Globus pallidus (tissue), 1 donor: ENCODE data around the gene AMDHD2.
"Not testable (repeated sequence)": the region's sequence is repeated elsewhere in the genome, so short reads cannot be mapped to it uniquely, and the experiment has no call there.

ENCODE experiments used
- DNase-seq: peaks from one replicate; pipeline ENCODE4 v3.0.0-alpha.2; 2015; ENCODE audit warnings: low spot score

AMDHD2 gene, protein sequence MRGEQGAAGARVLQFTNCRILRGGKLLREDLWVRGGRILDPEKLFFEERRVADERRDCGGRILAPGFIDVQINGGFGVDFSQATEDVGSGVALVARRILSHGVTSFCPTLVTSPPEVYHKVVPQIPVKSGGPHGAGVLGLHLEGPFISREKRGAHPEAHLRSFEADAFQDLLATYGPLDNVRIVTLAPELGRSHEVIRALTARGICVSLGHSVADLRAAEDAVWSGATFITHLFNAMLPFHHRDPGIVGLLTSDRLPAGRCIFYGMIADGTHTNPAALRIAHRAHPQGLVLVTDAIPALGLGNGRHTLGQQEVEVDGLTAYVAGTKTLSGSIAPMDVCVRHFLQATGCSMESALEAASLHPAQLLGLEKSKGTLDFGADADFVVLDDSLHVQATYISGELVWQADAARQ

DNA sequence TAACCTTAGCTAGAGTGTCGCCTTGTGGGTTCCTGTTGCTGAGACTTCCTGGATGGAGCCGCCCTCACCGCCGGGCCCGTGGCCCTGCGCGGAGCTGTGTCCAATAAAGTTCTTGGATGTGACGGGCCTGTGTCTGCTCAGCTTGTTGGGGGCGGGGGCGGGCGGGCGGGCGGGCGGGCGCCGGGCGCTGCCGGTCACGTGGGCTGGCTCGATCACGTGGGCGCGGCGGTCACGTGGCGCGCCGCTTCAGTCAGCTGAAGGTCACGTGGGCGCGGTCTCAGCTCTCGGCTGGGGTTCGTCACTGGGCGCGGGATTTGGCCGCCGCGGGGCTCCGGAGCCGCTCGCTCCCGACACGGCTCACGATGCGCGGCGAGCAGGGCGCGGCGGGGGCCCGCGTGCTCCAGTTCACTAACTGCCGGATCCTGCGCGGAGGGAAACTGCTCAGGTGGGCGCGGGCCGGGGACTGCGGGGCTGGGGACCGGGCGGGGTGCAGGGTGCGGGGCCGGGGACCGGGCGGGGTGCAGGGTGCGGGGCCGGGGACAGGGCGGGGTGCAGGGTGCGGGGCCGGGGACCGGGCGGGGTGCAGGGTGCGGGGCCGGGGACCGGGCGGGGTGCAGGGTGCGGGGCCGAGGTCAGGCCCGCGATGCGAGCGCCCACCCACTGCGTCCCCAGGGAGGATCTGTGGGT, at the start of gene AMDHD2:
AMDHD2 (plus strand) TSS at position 275 of the 687 bp plus-strand sequence; CDS start at position 363, 88 bp downstream.
- DNase-seq = peak; percentile 83

DNA sequence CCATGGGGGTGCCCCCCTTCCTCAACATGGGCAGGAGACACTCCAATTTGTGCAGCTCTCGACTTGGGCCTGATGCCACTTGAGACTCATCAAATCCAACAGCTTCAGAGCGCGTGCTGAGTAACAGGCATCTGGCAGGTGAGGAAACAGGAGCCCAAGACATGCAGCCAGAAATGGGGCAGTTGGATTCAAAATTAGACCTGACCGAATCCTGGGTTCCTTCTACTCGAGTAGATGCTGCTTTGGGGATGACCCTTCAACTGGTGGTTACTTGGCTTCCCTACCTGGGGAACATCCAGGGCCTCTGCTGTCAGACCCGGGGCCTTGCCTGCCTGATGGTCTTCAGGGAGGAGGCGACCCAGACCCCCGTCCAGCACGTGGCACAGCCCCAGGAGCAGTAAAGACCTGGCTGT, 49.6 kb upstream of the AMDHD2 start:
- DNase-seq = no peak

DNA sequence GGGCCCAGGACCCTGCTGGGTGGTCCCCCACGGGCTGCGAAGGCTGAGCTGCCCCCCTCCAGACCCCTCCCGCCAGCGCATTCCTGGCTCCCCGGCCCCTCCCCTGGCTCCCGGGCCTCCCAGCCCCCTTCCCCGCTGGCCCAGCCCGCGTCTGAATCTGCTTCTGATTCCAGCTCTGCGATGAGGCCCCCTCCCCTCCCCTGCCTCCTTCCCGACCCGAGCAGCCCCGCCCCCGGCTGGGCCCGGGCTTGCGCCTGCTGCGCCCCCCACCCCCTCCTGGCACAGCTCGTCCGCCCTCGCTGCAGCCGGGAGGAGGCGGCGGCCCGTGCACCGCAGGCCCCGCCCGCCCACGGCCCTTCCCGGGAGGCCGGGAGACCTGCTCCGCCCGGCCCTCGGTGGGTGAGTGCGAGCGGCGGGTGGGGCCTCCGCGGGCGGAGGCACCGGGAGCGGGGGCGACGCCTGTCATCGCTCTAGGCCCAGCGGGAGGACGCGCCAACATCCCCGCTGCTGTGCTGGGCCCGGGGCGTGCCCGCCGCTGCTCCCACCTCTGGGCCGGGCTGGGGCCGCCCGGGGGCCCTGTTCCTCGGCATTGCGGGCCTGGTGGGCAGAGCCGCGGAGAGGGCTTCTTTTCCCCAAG, 49.0 kb upstream of the AMDHD2 start, which contains the start of gene NTN3:
NTN3 (plus strand) TSS at position 282 of the 637 bp plus-strand sequence. CDS start 405 bp downstream, outside the sequence.
- no peak for DNase-seq

DNA sequence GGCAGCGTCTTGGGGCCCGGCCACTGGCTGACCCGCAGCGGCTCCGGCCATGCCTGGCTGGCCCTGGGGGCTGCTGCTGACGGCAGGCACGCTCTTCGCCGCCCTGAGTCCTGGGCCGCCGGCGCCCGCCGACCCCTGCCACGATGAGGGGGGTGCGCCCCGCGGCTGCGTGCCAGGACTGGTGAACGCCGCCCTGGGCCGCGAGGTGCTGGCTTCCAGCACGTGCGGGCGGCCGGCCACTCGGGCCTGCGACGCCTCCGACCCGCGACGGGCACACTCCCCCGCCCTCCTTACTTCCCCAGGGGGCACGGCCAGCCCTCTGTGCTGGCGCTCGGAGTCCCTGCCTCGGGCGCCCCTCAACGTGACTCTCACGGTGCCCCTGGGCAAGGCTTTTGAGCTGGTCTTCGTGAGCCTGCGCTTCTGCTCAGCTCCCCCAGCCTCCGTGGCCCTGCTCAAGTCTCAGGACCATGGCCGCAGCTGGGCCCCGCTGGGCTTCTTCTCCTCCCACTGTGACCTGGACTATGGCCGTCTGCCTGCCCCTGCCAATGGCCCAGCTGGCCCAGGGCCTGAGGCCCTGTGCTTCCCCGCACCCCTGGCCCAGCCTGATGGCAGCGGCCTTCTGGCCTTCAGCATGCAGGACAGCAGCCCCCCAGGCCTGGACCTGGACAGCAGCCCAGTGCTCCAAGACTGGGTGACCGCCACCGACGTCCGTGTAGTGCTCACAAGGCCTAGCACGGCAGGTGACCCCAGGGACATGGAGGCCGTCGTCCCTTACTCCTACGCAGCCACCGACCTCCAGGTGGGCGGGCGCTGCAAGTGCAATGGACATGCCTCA, 48.3 kb upstream of the AMDHD2 start:
- DNase-seq = no peak

DNA sequence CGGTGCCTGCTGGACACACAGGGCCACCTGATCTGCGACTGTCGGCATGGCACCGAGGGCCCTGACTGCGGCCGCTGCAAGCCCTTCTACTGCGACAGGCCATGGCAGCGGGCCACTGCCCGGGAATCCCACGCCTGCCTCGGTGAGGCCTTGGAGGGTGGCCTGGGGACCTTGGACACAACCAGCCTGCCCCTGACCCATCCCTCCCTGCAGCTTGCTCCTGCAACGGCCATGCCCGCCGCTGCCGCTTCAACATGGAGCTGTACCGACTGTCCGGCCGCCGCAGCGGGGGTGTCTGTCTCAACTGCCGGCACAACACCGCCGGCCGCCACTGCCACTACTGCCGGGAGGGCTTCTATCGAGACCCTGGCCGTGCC, 47.7 kb upstream of the AMDHD2 start:
- no peak for DNase-seq

DNA sequence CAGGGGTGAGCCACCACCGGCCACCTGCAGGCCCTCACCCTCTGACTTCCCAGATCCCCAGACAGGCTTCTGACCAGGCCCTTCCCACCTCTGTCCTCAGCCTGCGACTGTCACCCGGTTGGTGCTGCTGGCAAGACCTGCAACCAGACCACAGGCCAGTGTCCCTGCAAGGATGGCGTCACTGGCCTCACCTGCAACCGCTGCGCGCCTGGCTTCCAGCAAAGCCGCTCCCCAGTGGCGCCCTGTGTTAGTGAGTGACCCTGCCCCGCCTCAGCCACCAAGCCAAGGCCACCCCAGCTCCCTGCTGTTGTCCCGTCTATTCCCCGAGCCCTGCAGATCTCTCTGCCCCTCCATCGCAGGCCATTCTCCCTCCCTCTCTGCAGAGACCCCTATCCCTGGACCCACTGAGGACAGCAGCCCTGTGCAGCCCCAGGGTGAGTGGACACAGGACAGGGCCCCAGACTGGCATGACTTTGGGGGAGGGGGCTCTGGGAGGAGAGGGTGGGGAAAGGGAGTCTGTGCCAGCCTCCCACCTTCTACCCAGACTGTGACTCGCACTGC, 47.2 kb upstream of the AMDHD2 start:
- no peak for DNase-seq

DNA sequence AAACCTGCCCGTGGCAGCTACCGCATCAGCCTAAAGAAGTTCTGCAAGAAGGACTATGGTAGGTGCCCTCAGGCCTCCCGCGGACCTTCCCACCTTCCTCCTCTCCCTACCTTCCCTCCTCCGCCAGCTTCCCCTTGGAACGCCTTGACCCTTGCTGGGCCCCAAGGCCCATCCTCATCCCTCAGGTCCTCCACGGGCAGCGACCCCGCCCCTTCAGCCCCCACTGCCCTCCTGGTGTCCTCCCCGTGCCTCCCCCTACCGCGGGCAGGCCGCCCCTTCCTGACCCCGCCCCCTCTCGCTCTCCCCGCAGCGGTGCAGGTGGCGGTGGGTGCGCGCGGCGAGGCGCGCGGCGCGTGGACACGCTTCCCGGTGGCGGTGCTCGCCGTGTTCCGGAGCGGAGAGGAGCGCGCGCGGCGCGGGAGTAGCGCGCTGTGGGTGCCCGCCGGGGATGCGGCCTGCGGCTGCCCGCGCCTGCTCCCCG, 46.7 kb upstream of the AMDHD2 start:
- no peak for DNase-seq

DNA sequence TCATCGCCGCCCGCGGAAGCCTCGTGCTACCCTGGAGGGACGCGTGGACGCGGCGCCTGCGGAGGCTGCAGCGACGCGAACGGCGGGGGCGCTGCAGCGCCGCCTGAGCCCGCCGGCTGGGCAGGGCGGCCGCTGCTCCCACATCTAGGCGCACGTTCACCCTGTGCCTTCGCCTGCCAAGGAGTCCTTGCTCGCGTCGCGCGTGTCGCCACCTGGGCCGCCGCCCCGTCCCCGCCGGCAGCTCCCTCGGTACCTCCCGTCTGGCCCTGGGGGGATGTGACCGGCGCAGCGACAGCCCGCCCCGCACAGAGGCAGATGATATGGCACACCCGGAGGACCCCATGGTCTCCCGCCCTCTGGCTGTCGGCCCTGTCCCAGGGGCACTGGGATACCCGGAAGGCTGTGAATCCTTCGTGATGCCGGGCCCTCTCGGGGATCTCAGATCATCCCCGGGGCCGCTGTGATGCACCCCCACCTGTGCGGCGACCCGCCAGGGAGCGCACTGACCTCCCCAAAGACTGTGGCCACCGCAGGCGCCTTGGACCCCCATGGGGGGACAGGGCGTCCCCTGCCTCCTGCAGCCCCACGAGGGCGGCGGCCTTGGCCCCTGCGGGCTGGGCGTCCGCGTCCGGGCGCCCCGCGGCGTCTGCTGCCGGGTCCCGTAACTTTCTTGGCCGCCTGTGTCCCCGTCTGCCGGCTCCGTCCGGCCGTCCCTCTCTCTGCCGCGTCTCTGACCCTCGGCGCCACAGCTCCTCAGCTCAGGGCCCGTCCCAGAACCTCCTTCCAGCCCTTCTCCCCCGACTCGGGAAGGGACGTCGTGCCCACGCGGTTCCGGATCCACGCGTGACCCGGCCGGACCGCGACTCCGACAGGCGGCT, 45.9 kb upstream of the AMDHD2 start:
- no peak for DNase-seq

DNA sequence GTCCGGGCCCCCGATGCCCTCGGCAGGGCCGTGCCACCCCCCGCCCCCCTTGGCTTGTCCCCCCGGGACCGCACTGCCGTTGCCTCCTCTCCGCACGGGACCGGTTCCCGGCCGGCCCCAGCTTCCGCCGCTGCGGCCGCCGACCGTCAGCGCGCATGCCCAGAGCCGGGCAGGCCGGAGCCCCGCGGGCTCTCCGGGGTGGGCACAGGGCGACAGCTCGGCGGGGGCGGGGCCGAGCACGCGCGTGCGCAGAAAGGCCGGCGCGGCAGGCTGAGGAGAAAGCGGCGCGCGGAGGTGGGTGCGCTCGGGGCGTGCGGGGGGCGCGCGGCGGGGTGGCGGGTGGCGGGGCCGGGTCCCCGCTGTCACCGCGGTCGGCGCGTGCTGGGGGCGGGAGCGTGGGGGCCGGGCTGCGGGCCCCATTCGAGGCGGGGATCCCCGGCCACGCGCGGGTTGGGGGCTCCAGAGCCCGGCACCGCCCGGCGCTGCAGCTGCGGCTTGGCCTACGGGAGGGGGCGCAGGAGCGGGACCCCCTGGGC, 45.2 kb upstream of the AMDHD2 start, which contains the start of gene TBC1D24:
TBC1D24 (plus strand) TSS at position 251 of the 536 bp plus-strand sequence. CDS start 21,022 bp downstream, outside the sequence.
- peak; percentile 87 for DNase-seq

DNA sequence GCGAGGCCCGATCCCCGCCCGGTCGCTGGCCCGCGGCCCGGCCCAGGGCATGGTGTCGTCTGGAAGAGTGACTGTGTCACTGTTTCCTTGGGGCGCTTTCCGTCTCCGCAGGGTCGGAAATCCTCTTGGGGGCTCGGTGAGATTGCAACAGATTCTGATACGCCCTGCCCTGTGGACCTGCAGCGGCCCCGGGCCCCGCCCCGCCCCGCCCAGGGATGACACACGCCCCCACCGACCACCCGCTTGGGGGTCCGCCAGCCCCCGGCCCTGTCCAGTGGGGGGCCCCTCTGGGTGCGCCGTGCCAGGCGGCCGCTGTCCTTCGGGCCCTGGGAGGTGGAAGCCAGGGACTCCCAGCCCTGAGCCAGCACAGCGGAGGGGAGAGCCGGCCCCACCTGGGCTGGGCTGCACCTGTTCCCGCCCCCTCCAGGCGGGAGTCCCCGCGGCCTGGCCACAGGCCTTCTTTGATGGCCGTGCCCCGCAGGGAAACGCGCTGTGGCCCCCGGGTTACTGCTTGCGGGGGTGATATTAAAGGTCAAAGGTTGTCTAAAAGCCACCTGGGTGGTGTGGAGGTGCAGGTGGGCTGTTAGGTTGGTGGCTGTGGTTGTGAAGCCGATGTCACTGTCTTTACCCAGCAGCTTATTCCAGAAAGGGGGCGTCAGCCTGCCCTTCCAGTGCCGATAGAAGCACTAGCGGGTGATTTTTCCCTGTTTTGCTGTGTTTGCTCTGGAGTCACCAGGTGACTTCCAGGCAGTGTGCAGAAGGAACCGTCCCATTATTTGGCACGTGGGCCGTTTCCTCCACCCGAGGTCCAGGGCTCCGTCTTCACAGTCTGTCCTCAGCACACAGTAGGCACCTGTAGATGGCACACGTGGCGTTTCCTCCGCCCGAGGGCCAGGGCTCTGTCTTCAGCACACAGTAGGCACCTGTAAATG, 44.5 kb upstream of the AMDHD2 start:
- DNase-seq = no peak

DNA sequence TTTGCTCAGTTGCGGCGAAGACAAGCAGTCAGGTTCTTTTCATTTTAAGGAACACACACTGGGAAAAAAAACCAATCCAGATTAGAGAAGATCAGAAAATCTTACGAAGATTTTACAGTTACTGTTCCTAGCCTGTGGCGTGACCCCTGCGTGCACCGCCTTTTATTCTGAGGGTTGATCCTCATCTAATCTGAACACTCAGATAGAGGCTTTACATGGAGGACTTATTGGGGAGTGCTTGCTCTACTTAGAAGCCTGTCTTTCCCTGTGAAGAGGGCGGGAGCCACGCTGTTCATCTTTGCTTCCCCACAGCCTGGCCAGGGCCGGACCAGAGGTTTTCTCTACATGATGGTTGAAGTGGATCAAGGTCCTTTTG, 43.8 kb upstream of the AMDHD2 start:
- no peak for DNase-seq

DNA sequence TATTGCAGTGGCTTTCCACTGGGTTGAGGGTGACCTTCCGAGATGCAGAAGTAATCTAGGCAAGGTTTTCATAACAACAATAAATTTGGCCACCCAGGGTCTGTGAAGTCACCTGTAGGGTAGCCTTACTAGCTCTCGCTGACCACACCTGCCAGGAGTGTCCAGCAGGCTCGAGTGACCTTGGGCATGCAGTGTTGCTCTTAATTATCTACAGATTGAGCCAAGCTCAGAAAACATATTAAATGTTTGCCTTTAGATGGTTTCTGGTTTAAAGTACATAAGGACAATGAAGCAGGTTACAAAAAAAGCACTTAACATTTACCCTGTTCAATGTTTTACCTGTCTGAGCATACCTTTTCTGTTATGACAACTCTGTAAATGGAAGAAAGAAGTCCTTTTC, 43.4 kb upstream of the AMDHD2 start:
- DNase-seq = no peak

DNA sequence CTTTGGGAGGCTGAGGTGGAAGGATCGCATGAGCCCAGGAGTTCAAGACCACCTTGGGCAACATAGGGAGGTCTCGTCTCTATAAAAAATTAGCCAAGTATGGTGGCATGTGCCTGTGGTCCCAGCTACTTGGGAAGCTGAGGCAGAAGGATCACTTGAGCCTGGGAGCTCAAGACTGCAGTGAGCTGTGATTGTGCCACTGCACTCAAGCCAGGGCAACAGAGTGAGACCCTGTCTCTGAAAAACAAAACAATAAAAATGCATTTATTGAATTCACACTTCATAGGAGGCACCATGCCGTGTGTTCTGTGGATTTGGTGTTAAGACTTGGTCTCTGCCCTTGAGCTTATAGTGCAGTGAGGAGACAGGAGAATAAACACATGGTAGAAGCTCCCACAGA, 42.8 kb upstream of the AMDHD2 start:
- no peak for DNase-seq

DNA sequence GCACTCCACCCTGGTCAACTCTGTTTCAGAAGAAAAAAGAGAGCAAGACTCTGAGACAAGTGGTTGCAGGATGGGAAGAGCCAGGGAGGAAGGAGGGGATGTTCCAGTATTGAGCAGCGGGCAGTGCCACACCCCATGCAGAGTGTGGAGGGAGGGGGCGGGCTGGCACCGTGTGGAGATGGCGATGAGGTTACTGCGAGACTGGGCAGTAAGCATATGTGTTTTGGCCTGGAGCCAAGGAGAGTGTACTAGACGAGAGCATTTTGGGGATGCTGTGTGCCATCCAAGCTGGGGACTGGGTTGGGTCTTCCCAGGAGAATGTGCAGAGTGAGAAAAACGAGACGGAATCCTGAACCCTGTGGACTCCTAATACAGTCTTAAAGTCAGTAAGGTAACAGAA, 41.9 kb upstream of the AMDHD2 start:
- no peak for DNase-seq

DNA sequence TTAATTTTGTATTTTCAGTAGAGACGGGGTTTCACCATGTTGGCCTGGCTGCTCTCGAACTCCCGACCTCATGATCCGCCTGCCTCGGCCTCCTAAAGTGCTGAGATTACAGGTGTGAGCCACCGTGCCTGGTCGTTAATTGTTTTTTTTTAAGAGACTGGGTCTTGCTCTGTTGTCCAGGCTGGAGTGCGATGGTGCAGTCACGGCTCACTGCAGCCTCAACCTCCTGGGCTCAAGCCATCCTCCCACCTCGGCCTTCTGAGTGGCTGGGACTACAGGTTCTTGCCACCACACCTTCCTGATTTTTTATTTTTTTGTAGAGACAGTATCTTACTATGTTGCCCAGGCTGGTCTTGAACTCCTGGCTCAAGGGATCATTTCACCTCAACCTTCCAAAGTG, 40.2 kb upstream of the AMDHD2 start:
- DNase-seq = not testable (repeated sequence)

DNA sequence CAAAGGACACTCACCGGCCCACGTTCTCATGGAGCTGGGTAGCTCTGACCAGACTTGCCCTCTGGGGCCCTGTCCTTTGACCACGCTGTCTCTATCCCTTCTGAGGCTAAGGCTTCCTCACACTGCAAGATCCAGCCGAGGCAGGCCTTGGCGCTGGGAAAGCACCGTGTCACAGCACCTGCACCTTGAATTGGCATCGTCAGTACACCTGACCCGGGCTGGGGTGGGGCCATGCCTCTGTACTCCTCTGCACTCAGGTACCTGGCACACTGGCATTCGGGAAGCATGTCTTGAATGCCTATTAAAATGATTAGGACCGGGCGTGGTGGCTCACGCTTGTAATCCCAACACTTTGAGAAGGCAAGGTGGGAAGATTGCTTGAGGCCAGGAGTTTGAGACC, 39.2 kb upstream of the AMDHD2 start:
- DNase-seq = no peak

DNA sequence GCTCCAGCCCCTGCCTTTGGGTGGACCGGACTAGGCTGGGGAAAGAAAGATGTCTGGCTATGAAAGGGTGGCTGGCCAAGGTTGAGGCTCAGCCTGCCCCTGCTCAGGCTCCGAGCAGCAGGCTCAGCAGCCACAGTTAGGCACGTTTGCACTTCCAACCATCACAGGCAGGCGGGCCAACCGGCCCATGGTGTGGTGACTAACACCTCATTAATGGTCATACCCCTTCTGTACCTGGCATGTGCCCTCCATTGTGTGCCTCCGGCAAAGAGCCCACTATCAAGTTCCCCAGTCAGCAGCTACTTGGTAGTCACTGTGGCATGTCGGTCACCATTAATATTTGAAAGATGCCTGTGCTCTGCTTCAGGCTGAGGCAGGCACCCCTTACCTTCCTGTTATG, 38.5 kb upstream of the AMDHD2 start:
- no peak for DNase-seq

DNA sequence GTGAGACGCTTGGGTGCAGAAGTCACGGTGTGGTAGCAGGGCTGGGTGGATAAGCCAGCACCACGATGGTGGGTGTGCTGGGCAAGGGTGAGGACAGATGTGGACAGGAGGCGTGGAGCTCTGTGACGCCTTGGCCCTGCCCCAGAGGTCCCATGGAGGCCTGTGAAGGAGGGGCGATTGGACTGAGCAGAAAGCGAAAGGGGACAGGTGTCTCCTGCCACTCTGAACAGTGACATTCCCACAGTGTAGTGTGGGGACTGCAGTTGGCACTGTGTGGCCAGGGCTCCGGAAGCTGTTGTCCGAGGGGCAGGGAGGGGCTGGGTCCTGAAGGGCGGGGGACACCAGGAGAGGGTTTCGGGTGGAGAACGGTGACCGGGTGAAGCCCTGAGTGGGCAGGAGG, 37.9 kb upstream of the AMDHD2 start:
- no peak for DNase-seq
